A549 (cell line): ENCODE data around the gene BICD2. TPM values are rescaled to one million over a fixed set of nuclear protein-coding genes. Genes with fewer than 3 reads are reported as not detected.

ENCODE experiments used
- ATAC-seq, 2 experiments: fragments of 200-7000 bp in 1 of 2; fragments of >200 bp in 1 of 2; cut with Nextera tagmentation in 1 of 2; cut with Tn5 transposase in 1 of 2; 3 replicates each; pipeline versions ENCODE4 v1.8.0 to v1.9.1; 2018 to 2020; ENCODE audit warnings: mild to moderate bottlenecking in 1 of 2, moderate library complexity in 1 of 2
- CTCF ChIA-PET: fragments of 300-600 bp; sonication (Branson Sonifier 250); formaldehyde crosslinking; extraction: SDS; loops from one replicate; lab custom pipeline; 2021; ENCODE audit warnings: antibody characterized with exemption, inconsistent platforms; lab: Yijun Ruan, JAX
- POLR2A ChIA-PET: fragments of 350-600 bp; formaldehyde crosslinking; extraction: SDS; loops from one replicate; lab custom pipeline; 2021; ENCODE audit warnings: antibody characterized with exemption, inconsistent platforms; lab: Yijun Ruan, JAX
- DNase-seq, 2 experiments: peaks; one replicate each; pipeline versions ENCODE4 v3.0.0 to v3.0.0-alpha.2; 2011 to 2016; ENCODE audit warnings: low read depth in 1 of 2, low spot score in 1 of 2
- FAIRE-seq: peaks from 2 replicates; lab custom pipeline; 2011; peaks lifted over from hg19 to GRCh38; lab: Jason Lieb, UNC
- H3K27ac ChIP-seq, 2 experiments: fragments of >200 bp; sonication (Bioruptor Twin); formaldehyde crosslinking; 3 replicates each; pipeline ENCODE4 v1.5.1; 2016 to 2017
- H3K4me1 ChIP-seq: fragments of >200 bp; sonication (Bioruptor Twin); formaldehyde crosslinking; 3 replicates; pipeline ENCODE4 v1.6.1; 2016
- H3K4me2 ChIP-seq: fragments of >200 bp; sonication (Bioruptor Twin); formaldehyde crosslinking; 3 replicates; pipeline ENCODE4 v1.6.1; 2016
- H3K4me3 ChIP-seq: fragments of >200 bp; sonication (Bioruptor Twin); formaldehyde crosslinking; 3 replicates; pipeline ENCODE4 v1.5.1; 2016
- H3K9me3 ChIP-seq: fragments of >200 bp; sonication (Bioruptor Twin); formaldehyde crosslinking; 3 replicates; pipeline ENCODE4 v1.6.1; 2016
- ATOH8 ChIP-seq: fragments of 250-450 bp; sonication (Bioruptor Pico); IDR thresholded peaks from 2 replicates; pipeline ENCODE4 v1.5.0; 2020; ENCODE audit warnings: low read depth, mild to moderate bottlenecking, moderate library complexity
- BHLHE40 ChIP-seq: IDR thresholded peaks from 2 replicates; pipeline ENCODE4 v1.6.1; 2012; ENCODE audit warnings: low read depth, low read length, inconsistent platforms
- CBX8 ChIP-seq: fragments of 200-600 bp; sonication (generic); IDR thresholded peaks from 2 replicates; pipeline ENCODE4 v1.6.1; 2016
- CHD4 ChIP-seq: fragments of 200-600 bp; sonication (generic); IDR thresholded peaks from 2 replicates; pipeline ENCODE4 v1.6.1; 2016; ENCODE audit warnings: antibody characterized with exemption, mild to moderate bottlenecking, borderline replicate concordance
- CTCF ChIP-seq: fragments of >200 bp; sonication (Bioruptor Twin); formaldehyde crosslinking; IDR thresholded peaks from 3 replicates; pipeline ENCODE4 v1.5.1; 2016
- EHF ChIP-seq: fragments of 250-450 bp; sonication (Bioruptor Pico); IDR thresholded peaks from 2 replicates; pipeline ENCODE4 v1.5.0; 2020; ENCODE audit warnings: mild to moderate bottlenecking
- ELK1 ChIP-seq: fragments of 150-350 bp; IDR thresholded peaks from 2 replicates; pipeline ENCODE4 v1.6.1; 2014; ENCODE audit warnings: low read depth, mild to moderate bottlenecking, low read length
- HOXB13 ChIP-seq: fragments of 250-450 bp; sonication (Bioruptor Pico); IDR thresholded peaks from 2 replicates; pipeline ENCODE4 v1.5.0; 2020; ENCODE audit warnings: low read depth, mild to moderate bottlenecking, moderate library complexity
- JUN ChIP-seq, 2 experiments: fragments of >200 bp; sonication (Bioruptor Twin); formaldehyde crosslinking; IDR thresholded peaks; 2 replicates in 1 of 2; 3 replicates in 1 of 2; pipeline ENCODE4 v1.6.1; 2016 to 2017
- KDM5A ChIP-seq: fragments of 200-600 bp; sonication (generic); IDR thresholded peaks from 2 replicates; pipeline ENCODE4 v1.6.1; 2016; ENCODE audit warnings: antibody characterized with exemption, mild to moderate bottlenecking
- MAZ ChIP-seq: fragments of 150-350 bp; IDR thresholded peaks from 2 replicates; pipeline ENCODE4 v1.6.1; 2014; ENCODE audit warnings: antibody characterized with exemption, low read depth, low read length, borderline replicate concordance
- MYC ChIP-seq: IDR thresholded peaks from 2 replicates; pipeline ENCODE4 v1.6.1; 2012; ENCODE audit warnings: mild to moderate bottlenecking, inconsistent platforms, low read length, improper control_type of control experiment, borderline replicate concordance
- RAD21 ChIP-seq, 2 experiments: fragments of >200 bp in 1 of 2; sonication (Bioruptor Twin) in 1 of 2; formaldehyde crosslinking in 1 of 2; IDR thresholded peaks in 1 of 2; conservative IDR thresholded peaks in 1 of 2; 2 replicates in 1 of 2; 3 replicates in 1 of 2; pipeline ENCODE4 v1.6.1; 2012 to 2018; ENCODE audit warnings: inconsistent platforms in 1 of 2
- RCOR1 ChIP-seq: fragments of 150-350 bp; IDR thresholded peaks from 2 replicates; pipeline ENCODE4 v1.6.1; 2014; ENCODE audit warnings: antibody characterized with exemption, low read length, low read depth
- RFX5 ChIP-seq: fragments of 450-650 bp; IDR thresholded peaks from 2 replicates; pipeline ENCODE4 v1.7.1; 2014; ENCODE audit warnings: antibody characterized with exemption, mild to moderate bottlenecking, moderate library complexity
- SMC3 ChIP-seq: fragments of >200 bp; sonication (Bioruptor Twin); formaldehyde crosslinking; IDR thresholded peaks from 3 replicates; pipeline ENCODE4 v1.6.1; 2018; ENCODE audit warnings: inconsistent platforms
- SREBF2 ChIP-seq: fragments of 450-650 bp; IDR thresholded peaks from 2 replicates; pipeline ENCODE4 v1.6.1; 2014; ENCODE audit warnings: mild to moderate bottlenecking, moderate library complexity
- USF2 ChIP-seq: fragments of 450-650 bp; IDR thresholded peaks from 2 replicates; pipeline ENCODE4 v1.6.1; 2014; ENCODE audit warnings: antibody characterized with exemption
- ZC3H11A ChIP-seq: fragments of 450-650 bp; IDR thresholded peaks from 2 replicates; pipeline ENCODE4 v1.6.1; 2014; ENCODE audit warnings: antibody characterized with exemption, mild to moderate bottlenecking
- ZFP36 ChIP-seq: fragments of 450-650 bp; IDR thresholded peaks from 2 replicates; pipeline ENCODE4 v1.6.1; 2014; ENCODE audit warnings: borderline replicate concordance; ENCODE audit not compliant: partially characterized antibody
- ZNF302 ChIP-seq: fragments of 250-450 bp; sonication (Bioruptor Pico); IDR thresholded peaks from 2 replicates; pipeline ENCODE4 v1.9.0; 2021; ENCODE audit warnings: inconsistent platforms, mild to moderate bottlenecking, moderate library complexity
- WGBS: methylation state at CpG from one replicate; pipeline ENCODE4 v1.1.6; 2017; ENCODE audit errors: missing lambda C conversion rate; 5-methylcytosine and 5-hydroxymethylcytosine counted together
- polyA plus RNA-seq, 4 experiments: library from polyadenylated mRNA; depleted of rRNA in 3 of 4; stranded (reverse); fragments of >200 nt; fragmentation: RNase III in 1 of 4; extraction: RNeasy Plus Mini Kit Qiagen cat#74134 plus additional on column Dnase treatment in 1 of 4; gene quantifications; 2 replicates in 3 of 4; 3 replicates in 1 of 4; pipeline ENCODE4 v1.2.3, GENCODE V29; 2011 to 2017

Gene BICD2
- polyA plus RNA-seq, 2 of the 4 experiments (the other 2 are of a cell fraction), result 10.2 to 26.1 TPM

- POLR2A ChIA-PET, result no interaction called here
- WGBS, result 96% methylated on average over 16 of the region's 24 CpGs
- no peak for ATAC-seq
- CTCF ChIA-PET, result interaction anchor here (1.2 to 9.0 kb wide), 2 partner anchors 71 to 580 kb away, joined by 3 to 138 read pairs; no protein-coding TSS in a partner anchor
- no peak overlapping the region for H3K27ac ChIP-seq
- no peaks in the 10 kb centered on the region for H3K4me1 ChIP-seq
- no peak for DNase-seq
- no peaks in the 10 kb centered on the region for H3K9me3 ChIP-seq
- H3K4me2 ChIP-seq, result no peak overlapping the region
- FAIRE-seq, result no peak
- no peak overlapping the region for H3K4me3 ChIP-seq
- TF ChIP-seq CBX8 (no peak), ZC3H11A (no peak), MYC (no peak), EHF (no peak), ZNF302 (CRISPR knock-in tag) (no peak), SREBF2 (no peak), ZFP36 (no peak), HOXB13 (CRISPR knock-in tag) (no peak)
These were observed 44.3 kb downstream of the BICD2 start for GRCh38 chr9:92720209-92720765.

- WGBS, result 94% methylated on average over 34 of the region's 34 CpGs
- TF ChIP-seq HOXB13 (CRISPR knock-in tag) (no peak), KDM5A (no peak), CBX8 (no peak), SREBF2 (no peak), RCOR1 (no peak), RAD21 (conservative IDR thresholded peaks at IDR 0.05 in 1 of 2, IDR thresholded peaks at IDR 0.05 in 1 of 2) (no peak), ELK1 (no peak), MAZ (no peak), ATOH8 (CRISPR knock-in tag) (no peak), RFX5 (no peak), CHD4 (no peak), BHLHE40 (no peak), USF2 (no peak), JUN (IDR thresholded peaks at IDR 0.05) (no peak), SMC3 (no peak), CTCF (no peak)
- no peaks in the 10 kb centered on the region for H3K9me3 ChIP-seq
- FAIRE-seq (no peak), DNase-seq (no peak), ATAC-seq (no peak)
- POLR2A ChIA-PET, result no interaction called here
- no peak overlapping the region for H3K27ac ChIP-seq
- no peak overlapping the region for H3K4me2 ChIP-seq
- no peak overlapping the region for H3K4me3 ChIP-seq
- no peaks in the 10 kb centered on the region for H3K4me1 ChIP-seq
- CTCF ChIA-PET, result interaction anchor here (0.9 to 9.0 kb wide), 4 partner anchors 9 to 72 kb away, joined by 3 to 138 read pairs (median 42); no protein-coding TSS in a partner anchor
These were observed 45.5 kb downstream of the BICD2 start for GRCh38 chr9:92719028-92719647.
